ENCODE data around the gene CUX1.

DNA sequence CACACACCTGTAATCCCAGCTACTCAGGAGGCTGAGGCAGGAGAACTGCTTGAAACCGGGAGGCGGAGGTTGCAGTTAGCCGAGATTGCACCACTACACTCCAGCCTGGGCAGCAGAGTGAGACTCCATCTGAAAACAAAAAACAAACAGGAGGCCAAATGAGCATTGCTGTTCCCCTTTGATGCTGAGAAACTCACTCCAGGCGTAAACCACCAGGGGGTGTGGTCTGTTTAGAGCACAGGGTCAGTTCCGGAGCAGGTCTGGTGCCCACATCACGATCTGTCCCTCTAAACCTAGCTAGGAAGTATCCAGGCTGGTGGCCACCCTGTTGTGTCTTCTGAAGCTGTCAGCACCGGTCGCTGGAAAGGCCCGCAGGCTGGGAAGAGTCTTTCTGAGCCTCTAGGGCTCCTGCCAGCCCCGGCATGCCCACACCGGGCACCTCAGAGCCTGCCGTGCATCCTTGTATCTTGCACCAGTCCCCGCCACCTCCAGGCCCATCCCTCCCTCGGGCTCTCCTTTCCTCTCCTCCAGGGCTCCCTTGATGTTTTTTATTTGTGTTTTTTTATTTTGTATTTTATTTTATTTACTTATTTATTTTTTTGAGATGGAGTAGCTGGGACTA lies 402.9 kb downstream of the CUX1 start:
- TF ChIP-seq ARNTL (CRISPR knock-in tag; IDR thresholded peaks at IDR 0.05; ENCODE audit: borderline replicate concordance, low read depth) (no peak), ZFP30 (CRISPR knock-in tag; IDR thresholded peaks at IDR 0.05) (no peak), TSHZ2 (CRISPR knock-in tag; IDR thresholded peaks at IDR 0.05) (no peak)

Data from SK-N-SH treated with all-trans-retinoic acid at 6 μM for 48 hours (cell line).